Measurements from ENCODE around the gene FGF5.
A peak's percentile ranks its signal among the peaks of the same experiment; 100 is the strongest.
"Not testable (repeated sequence)": the region's sequence is repeated elsewhere in the genome, so short reads cannot be mapped to it uniquely, and the experiment has no call there.

FGF5 gene, protein sequence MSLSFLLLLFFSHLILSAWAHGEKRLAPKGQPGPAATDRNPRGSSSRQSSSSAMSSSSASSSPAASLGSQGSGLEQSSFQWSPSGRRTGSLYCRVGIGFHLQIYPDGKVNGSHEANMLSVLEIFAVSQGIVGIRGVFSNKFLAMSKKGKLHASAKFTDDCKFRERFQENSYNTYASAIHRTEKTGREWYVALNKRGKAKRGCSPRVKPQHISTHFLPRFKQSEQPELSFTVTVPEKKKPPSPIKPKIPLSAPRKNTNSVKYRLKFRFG

DNA sequence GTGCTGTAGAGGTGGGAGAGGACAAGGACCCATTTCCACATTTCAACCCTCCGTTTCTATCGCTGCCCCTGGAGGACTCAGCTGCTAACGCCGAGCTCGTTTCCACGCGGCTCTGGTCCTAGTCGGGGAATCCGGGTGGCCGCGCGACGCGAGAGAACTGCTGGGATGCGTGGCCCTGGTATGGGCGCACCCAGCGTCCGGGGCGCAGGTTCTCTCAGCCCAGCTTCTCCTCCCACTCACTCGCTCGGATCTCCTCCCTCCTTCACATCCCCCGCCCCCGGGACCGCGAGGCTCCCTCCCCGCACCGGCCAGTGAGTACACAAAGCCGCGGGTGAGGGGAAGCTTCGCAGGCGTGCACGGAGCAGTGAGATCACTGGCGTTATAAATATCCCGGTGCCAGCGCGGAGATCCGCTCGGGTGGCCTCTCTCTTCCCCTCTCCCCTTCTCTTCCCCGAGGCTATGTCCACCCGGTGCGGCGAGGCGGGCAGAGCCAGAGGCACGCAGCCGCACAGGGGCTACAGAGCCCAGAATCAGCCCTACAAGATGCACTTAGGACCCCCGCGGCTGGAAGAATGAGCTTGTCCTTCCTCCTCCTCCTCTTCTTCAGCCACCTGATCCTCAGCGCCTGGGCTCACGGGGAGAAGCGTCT is at the start of gene FGF5:
Gene FGF5, plus strand, starts transcription at position 412 of the 649 bp plus-strand sequence. Its CDS starts 161 bp downstream, at position 573.
- peak in 7 of 51 donors; percentile 5 to 22 (median 11) for DNase-seq

DNA sequence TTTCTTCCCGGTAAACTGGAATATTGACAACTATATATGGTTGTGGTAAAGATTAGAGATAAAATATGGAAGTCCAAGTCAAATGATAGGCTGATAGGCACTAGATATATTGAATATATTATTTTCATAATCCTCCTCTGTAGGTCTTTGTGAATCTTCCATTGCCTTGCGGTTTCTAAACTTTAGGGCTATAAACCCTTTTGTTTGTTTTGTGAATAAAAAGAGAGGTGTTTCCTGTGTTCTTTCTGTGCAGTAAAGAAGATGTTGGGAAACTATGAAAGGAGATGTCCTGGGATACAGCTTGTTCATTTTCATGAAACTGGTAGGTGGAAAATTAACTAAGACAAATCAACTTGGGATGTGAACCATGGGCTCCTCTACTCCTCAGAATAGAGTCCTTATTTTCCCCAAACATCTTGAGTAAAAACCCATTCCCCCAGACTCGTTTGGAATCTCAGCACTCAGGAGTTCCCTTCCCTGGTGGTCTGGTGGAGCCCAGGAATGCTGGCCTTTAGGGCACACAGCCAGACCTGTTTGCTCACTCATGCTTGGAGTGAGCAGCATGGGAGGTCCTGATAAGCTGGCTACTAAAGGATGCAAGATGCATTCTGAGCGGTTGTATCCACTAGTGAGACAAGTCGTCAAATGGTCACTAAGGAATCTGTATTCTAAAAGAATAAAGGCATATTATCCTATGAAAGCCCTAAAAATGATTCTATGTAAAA is 47.0 kb upstream of the FGF5 start:
- no peak for DNase-seq

DNA sequence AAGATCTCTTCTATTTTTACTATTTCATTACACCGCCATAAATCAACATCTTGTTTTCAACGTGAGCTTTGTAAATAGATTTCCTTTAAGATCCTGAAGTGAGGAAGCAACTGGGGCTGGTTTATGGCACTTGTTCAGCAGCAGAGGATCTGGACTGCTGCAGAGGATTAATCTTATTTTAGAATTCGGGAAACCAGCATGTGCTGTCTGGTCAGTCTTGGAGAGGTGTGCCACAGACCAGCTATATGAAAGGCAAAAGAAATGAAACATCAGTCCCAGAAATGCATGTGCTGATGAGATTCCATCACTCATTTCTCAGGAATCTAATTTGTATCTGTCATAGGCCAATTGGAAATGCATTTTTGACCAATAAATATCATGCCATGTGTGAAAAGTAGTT is 45.8 kb upstream of the FGF5 start:
- DNase-seq: no peak

DNA sequence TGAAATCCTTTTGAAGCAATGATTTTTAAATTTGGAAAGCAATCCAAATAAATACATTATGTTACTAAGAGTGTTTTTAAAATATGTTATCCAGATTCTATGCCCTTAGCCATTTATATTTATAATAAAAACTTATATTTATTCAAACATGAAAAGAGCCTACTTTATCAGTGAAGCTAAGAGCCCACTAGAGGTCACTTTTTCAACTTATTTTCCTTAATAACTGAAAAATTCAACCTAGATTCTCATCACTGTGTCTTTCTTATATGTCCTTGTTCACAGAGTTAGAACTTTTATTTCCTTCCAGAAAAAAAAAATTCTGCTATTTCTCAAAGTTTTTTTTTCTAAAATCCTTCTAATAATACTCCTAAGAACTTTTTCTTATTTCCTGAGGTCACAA is 45.3 kb upstream of the FGF5 start:
- no peak for DNase-seq

DNA sequence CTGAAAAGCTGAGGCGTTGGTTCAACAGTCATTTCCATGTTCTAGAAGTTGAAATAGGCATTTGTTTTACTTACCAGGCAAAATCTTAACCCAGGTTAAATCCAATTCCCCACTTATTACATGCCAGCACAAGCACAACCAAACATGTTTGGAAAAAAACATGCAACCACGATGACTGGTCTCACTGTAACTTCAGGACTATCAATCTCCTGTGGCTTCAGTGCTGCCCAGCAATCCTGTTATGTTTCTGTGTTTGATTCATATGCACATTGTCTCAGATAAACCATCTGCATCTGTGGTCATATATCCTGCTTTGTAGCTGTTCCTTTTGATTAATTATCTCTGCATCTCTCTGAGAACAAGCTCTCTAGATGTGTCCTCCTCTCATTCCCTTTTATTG is 40.9 kb upstream of the FGF5 start:
- no peak for DNase-seq

DNA sequence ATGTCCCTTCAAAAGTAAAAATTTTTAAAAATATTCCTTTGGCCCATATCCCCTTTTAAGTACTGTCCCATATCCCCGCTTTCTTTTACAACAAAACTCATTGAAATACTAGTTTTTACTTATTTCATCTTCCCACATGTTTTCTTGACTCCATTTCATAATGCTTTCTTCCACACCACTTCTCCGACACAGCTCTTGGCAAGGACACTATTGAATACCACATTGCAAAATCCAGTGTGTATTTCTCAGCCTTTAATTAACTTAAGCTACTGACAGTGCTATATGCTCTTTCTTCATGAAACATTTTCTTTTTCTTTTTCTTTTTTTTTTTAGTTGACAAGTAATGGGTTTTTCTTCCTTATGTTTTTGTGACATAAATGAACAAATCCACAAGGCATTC is 40.4 kb upstream of the FGF5 start:
- DNase-seq: no peak

DNA sequence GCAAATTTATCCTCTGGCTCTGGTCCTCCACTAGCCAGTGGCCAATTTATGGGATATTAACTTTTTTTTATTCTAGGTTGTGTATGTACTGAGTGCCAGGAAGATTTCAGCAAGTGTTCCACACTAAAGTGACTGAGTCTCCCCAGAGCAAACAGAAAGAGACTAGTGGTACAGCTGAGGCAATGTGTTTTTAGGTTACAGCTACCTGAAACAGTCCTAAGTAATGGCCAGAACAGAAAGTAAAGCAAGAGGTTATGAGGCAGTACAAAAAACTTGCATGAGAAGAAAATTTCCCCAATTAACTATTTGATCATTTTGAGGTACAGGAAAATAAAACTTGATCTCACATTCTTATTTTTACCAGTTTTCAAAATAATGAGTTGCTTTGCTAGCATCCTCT is 38.0 kb upstream of the FGF5 start:
- no peak for DNase-seq

DNA sequence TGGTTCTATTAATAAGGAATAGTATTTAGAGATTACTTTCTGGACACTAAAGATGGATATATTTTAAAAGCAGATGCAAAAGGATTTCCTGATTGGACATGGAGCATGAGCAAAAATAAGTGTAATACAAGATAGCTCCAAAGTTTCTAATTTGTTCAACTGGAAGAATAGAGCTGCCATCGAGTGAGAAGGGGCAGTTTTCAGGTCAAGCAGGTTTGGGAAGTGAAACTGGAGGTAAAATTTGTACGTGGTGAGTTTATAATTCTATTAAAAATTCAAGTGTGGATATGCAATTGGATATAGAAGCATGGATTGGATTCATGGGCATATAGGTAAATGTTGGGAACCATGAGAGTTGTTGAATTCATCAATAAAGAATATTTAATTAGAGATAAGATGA is 37.3 kb upstream of the FGF5 start:
- no peak for DNase-seq

DNA sequence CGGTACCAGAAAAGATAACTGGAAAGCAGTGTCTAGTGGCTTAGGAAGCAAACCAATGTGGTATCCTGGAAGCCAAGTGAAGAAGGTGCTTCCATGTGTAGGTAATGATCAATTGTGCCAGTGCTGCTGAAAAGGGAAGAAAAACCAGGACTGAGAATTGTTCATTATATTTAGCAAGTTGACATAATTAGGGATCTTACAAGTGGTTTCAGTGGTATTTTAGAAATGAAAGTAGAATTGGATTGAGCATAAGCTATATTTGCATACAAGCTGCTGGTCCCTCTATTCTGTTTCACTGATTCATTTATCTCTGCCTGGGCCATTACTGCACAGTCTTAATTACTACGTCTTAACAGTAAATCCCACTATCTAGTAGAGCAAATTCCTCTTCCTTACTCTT is 36.9 kb upstream of the FGF5 start:
- no peak for DNase-seq

DNA sequence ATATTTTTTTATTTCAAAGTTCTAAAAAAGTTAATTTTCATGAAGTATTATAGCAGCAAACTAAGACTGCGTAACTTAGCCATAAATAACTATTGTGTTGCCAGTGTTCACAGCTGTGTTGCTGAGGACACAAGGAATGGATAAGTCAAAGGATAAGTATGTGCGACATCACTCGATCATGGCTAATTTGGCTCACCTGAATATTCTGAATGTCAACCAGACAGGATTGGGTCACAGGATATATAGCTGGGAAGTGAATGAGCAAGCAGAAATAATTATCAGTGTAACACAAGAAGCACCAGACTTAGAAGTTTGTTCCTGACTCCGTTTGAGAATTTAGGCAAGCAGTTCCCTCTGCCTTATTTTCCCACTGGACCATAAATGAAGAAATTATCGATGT is 35.3 kb upstream of the FGF5 start:
- no peak for DNase-seq

DNA sequence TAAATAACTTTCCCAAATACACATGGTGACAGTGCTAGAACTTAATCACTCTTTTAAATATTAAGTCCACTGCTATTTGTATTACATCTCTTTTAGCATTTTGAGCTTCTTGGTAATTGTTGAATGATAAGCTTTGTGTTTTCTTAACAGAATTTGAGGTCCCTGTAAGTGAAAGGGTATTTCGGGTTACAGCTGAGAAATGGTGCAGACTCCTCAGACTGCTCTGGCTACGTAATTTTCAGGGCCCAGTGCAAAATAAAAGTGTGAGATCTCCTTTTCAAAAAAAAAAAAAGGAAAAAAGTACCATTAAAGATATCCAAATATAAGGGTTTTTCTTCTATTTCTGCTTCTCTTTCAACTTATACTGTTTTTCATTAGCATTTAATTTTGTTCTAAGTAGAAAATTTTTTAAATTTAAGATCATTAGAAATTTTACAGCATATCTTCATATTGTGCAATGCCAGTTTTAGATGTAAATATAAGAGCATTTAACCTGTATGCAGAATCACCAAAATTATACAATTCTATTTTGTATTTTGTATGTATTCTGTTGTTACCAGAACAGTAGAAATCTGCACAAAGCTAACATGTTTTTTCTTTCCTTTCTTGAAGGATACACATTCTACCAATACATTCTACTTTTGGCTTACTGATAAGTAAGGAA is 33.6 kb upstream of the FGF5 start:
- DNase-seq: no peak

DNA sequence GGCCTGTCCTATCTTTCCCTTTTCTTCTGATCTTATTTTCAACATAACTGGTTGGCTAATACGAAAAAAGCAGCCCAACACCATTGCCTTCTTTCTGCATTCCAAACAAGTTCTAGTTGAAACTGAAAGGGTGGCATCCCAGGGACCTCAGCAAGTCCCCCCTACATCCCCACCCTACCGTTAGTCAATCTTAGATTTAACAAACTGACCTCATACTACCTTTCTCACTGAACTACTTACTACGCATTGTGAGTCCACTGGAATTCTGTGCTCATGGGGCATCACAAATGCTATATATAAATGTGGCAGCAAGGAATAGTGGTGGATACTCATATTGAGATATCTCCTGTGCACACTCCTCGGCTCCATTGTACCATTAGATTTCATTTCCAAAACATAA is 33.1 kb upstream of the FGF5 start:
- no peak for DNase-seq

DNA sequence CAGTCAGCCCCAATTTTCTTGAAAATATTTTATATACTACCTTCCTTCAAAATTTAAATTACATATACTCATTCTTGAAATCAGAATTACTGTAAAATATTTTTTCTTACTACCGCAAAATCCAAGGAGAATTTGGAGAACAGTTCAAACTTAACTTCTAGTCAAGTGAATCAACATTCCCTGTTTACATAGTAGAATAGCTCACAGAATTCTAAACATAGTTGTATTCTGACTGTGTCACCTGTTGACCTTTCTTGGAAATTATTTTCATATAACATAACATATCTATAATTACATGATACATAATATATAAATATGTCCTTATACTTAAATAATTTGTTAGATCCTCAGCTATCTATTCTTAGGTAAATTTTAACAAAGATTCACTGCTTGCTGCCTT is 31.0 kb upstream of the FGF5 start:
- DNase-seq: no peak

DNA sequence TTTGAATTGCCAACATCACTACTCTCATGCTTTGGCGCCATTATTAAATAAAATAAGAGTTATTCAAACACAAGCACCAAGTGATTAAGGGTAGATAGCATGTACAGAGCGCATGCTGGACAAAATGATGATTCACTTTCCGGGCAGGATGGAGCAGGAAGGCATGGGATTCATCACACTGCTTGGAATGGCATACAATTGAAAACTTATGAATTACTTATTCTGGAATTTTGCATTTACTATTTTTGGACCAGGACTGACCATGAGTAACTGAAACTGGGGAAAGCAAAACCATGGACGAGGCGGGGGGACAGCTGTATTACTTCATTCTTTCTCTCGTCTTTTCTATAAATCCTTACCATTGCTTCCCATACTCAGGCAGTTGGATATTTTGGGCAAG is 28.5 kb upstream of the FGF5 start:
- DNase-seq: no peak

DNA sequence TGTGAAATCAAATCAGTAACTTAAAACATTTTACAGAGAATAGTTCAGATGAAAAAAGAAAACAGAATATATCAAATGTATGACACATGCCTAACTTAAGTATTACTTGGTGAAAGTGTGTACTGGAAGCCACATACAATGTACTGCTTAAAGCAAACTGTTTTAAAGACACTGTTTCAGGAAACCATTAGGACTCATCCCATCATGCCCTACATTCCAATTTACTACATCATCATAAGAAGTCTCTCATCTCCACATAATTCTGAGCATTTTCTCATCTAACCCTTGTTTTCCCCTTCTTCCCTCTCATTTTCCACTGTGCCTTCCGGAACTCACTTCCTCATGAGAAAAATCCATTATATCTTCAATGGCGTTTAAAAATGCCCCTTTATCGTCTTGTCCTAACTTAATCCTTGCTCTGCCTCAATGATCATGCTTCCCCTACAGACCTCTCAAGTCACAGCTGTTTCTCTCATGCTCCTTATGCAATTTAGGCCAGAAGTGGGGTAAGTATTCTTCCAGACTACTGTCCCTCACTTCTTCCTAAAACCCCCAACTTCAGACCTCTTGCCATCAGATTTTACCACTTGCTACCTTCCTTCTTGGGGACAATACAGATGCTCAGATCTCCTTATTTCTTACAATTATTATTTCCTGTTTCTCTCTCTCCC is 26.8 kb upstream of the FGF5 start:
- no peak for DNase-seq

DNA sequence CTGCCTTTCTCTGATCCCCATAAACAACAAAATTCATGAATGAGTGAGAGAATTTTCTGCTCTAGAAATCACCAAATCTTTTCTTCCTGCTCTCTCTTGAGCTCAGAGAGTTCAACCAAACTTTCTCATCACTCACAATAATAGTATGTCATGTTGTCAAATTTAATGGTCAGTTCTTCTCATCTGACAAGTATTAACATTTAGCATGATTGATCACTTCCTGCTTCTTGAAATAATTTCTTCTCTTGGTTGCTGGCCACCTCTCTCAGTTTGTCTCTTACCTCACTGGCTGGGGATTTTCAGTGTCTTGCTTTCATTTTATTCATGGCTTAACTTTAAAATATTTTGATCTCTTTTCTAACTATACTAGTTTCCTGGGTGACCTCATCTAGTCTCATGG is 25.5 kb upstream of the FGF5 start:
- no peak for DNase-seq

DNA sequence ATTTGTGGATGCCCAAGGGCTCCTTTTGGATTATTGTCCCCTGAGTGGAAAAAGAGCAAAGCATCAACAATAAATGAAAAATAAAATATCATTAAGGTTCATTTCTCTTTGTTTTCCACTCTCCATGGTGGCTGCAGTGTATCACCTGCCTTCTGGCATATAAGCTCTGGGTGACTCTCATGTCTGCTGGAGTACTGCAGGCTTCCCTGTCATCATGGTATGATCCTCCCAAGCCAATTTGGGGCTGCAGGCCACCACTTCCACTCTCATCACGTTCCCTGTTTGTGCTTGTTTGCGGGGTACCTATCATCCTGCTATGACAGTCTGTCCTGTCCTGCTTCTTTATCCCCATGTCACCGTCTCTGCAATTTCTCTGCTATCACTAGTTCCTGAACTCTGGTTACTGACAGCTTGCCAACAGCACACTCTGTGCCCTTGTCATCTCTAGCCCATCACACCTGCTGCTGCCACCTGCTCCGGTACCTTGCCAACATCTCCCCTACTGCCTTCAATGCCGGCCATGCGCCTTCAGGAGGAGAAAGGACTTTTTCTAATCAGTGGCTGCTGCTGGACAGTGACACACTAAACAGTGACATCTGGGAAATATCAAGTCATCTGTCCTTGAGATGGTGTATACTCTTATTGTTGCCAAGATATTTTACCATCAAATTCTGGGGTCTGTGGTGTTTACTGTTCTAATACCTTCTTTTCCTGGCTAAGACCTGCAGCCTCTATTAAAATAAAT is 23.0 kb upstream of the FGF5 start:
- no peak for DNase-seq

DNA sequence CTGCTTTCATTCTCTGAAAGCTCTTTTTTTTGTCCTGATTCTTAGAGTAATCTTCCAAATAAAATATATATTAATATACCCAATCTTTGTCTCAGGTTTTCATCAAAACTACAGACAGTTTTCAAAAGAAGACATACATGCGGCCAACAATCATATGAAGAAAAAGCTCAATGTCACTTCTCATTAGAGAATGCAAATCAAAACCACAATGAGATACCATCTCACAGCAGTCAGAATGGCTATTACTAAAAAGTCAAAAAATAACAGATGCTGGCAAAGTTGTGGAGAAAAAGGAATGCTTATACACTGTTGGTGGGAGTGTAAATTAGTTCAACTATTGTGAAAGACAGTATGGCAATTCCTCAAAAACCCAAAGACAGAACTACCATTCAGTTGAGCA is 19.0 kb upstream of the FGF5 start:
- DNase-seq: not testable (repeated sequence)

DNA sequence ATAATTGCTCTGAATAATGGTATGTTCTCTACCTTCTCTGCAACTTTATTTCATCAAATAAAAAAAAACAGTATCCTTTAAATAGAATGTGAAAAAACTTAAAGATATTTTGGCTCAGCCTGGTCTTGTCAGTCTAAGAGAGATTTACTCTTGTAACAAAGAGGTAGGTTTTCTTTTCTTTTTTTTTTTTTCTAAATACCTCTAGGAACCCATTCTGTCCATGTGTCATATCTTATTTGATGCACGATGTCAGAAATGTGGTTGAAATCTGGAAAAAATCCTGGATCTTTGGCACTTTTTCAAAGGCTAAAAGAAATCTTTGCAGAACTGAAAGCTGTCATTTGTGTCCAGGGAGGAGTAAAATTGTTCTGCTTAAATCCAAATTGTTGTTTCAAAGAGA is 17.3 kb upstream of the FGF5 start:
- no peak for DNase-seq

DNA sequence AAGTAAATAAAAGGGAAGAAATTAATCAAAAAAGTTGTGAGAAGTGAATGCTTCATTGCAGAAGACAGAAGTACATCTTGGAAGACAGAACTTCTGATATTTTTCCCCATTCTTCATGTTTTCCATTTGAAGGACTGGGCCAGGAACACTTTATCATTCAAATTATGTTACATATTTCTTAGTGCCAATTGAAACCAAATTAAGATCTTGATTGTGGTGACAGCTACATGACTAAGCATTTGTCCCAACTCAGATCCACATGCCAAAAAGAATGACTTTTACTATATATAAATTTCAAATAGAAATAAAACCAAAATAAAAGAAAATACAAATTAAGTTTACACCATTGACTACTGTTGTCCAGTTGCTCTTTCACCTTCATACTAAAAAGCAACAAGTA is 14.0 kb upstream of the FGF5 start:
- no peak for DNase-seq

DNA sequence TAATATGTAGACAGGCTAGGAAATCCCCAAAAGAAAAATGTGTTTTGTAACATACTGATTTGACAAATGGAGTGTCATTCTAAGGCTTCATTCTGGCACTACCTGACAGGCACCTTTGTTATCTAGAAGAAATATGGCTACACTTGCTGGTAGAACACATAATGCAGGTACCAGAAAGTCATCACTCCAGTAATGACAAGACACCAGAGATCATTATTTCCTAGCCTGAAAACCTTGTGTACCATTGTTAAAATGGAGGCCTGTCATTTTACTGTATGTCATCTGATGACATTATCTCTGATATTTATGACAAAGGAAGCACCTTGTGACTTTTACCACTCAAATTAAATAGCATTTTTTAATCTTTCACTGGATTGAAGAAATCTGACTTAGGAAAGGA is 13.5 kb upstream of the FGF5 start:
- DNase-seq: no peak

Data from hypothalamus (tissue), 51 donors.